Measurements from ENCODE around the gene HOXD12.

GRCh38 chr2:176148751-176149421, 49.3 kb downstream of the HOXD12 start:
- TF ChIP-seq CTCF (conservative IDR thresholded peaks at IDR 0.05 in 1 of 2, IDR thresholded peaks at IDR 0.05 in 1 of 2; ENCODE audit: low read depth in 1 of 2, low read length in 2 of 2) (no peak), EZH2 (IDR thresholded peaks at IDR 0.05; ENCODE audit: low read length, missing control alignments) (no peak)

Measured in fibroblast of lung (primary cell).